Fibroblast of villous mesenchyme (primary cell): ENCODE results near the gene EGFL8. TPM values are rescaled to one million over a fixed set of nuclear protein-coding genes. Genes with fewer than 3 reads are reported as not detected.
"Not testable (repeated sequence)": the region's sequence is repeated elsewhere in the genome, so short reads cannot be mapped to it uniquely, and the experiment has no call there.

Source experiments
- DNase-seq: peaks from one replicate; pipeline ENCODE4 v3.0.0-alpha.2; 2010; ENCODE audit warnings: low read depth
- H3K4me3 ChIP-seq: 2 replicates; pipeline ENCODE4 v1.5.1; 2011; ENCODE audit warnings: low read depth, mild to moderate bottlenecking, low read length
- CTCF ChIP-seq: IDR thresholded peaks from 2 replicates; pipeline ENCODE4 v1.5.1; 2012; ENCODE audit warnings: low read depth, mild to moderate bottlenecking, low read length; ENCODE audit not compliant: insufficient read depth
- total RNA-seq: library from RNA; depleted of rRNA; stranded (reverse); fragments of >200 nt; gene quantifications from 2 replicates; pipeline ENCODE4 v1.2.3, GENCODE V29; 2012

Gene EGFL8
- total RNA-seq, 1 donor, result 2.6 TPM

GRCh38 chr6:32208996-32209395 lies 44.6 kb downstream of the EGFL8 start:
- no peak for TF ChIP-seq CTCF
- H3K4me3 ChIP-seq, result no peak overlapping the region

GRCh38 chr6:32210191-32210601 lies 45.8 kb downstream of the EGFL8 start:
- H3K4me3 ChIP-seq, result no peak overlapping the region
- TF ChIP-seq CTCF, result no peak
- DNase-seq, result no peak

More at GRCh38 chr6:32208996-32209395, 44.6 kb downstream of the EGFL8 start:
- DNase-seq, result no peak

GRCh38 chr6:32211432-32211831 lies 47.0 kb downstream of the EGFL8 start:
- DNase-seq, H3K4me3 ChIP-seq: not testable (repeated sequence)

- no peak for DNase-seq
- no peak for TF ChIP-seq CTCF
- H3K4me3 ChIP-seq, result no peak overlapping the region
Observed at GRCh38 chr6:32212076-32212760, 47.8 kb downstream of the EGFL8 start.

GRCh38 chr6:32213649-32214048 lies 49.3 kb downstream of the EGFL8 start:
- no peak for TF ChIP-seq CTCF
- no peak for DNase-seq
- H3K4me3 ChIP-seq, result no peak overlapping the region

- no peak for DNase-seq
- TF ChIP-seq CTCF, result no peak
- H3K4me3 ChIP-seq, result no peak overlapping the region
Observed at GRCh38 chr6:32214126-32214525, 49.7 kb downstream of the EGFL8 start.

GRCh38 chr6:32215617-32216016 lies 51.2 kb downstream of the EGFL8 start:
- no peak overlapping the region for H3K4me3 ChIP-seq
- no peak for TF ChIP-seq CTCF
- DNase-seq, result no peak
